GM12875 (cell line): ENCODE measurements around the gene KDM8.

Experiments
- H3K4me3 ChIP-seq: one replicate; pipeline ENCODE4 v1.5.1; 2011; ENCODE audit warnings: low read depth, low read length, control low read depth
- CTCF ChIP-seq: IDR thresholded peaks from 2 replicates; pipeline ENCODE4 v1.5.1; 2011; ENCODE audit warnings: low read depth, mild to moderate bottlenecking, control low read depth, inconsistent platforms, low read length, moderate library complexity, borderline replicate concordance; ENCODE audit not compliant: insufficient read depth

Gene KDM8

GRCh38 chr16:27229891-27230470 lies 26.7 kb downstream of the KDM8 start:
- H3K4me3 ChIP-seq: no peak overlapping the region
- TF ChIP-seq CTCF: no peak

GRCh38 chr16:27230562-27231001 lies 27.3 kb downstream of the KDM8 start:
- TF ChIP-seq CTCF: no peak
- no peak overlapping the region for H3K4me3 ChIP-seq

GRCh38 chr16:27231692-27232060 lies 28.4 kb downstream of the KDM8 start:
- no peak overlapping the region for H3K4me3 ChIP-seq

GRCh38 chr16:27232061-27232900 lies 29.0 kb downstream of the KDM8 start:
- no peak overlapping the region for H3K4me3 ChIP-seq
- TF ChIP-seq CTCF: no peak

More at GRCh38 chr16:27231692-27232060, 28.4 kb downstream of the KDM8 start:
- no peak for TF ChIP-seq CTCF

GRCh38 chr16:27232901-27233625 lies 29.7 kb downstream of the KDM8 start:
- no peak overlapping the region for H3K4me3 ChIP-seq
- no peak for TF ChIP-seq CTCF

- H3K4me3 ChIP-seq: no peak overlapping the region
- TF ChIP-seq CTCF: no peak
Measured at GRCh38 chr16:27233731-27234130, 30.4 kb downstream of the KDM8 start.
